BJ (cell line): ENCODE measurements around the gene NDRG4. TPM values are rescaled to one million over a fixed set of nuclear protein-coding genes. Genes with fewer than 3 reads are reported as not detected.

Experiments used
- CTCF ChIA-PET: fragments of 350-600 bp; formaldehyde crosslinking; extraction: SDS; loops from one replicate; lab custom pipeline; 2021; ENCODE audit warnings: antibody characterized with exemption, inconsistent platforms; lab: Yijun Ruan, JAX
- POLR2A ChIA-PET: fragments of 300-600 bp; sonication (Branson Sonifier 250); formaldehyde crosslinking; extraction: SDS; loops from one replicate; lab custom pipeline; 2021; ENCODE audit warnings: antibody characterized with exemption; lab: Charles Lee
- DNase-seq: peaks from one replicate; pipeline ENCODE4 v3.0.0-alpha.2; 2011; ENCODE audit warnings: low read depth
- H3K27me3 ChIP-seq: 2 replicates; pipeline ENCODE4 v1.6.0; 2011; ENCODE audit warnings: low read length; ENCODE audit not compliant: control insufficient read depth, insufficient read depth
- H3K36me3 ChIP-seq: 2 replicates; pipeline ENCODE4 v1.5.1; 2011; ENCODE audit warnings: low read length; ENCODE audit not compliant: control insufficient read depth, insufficient read depth
- H3K4me3 ChIP-seq: 2 replicates; pipeline ENCODE4 v1.5.1; 2011; ENCODE audit warnings: low read depth, mild to moderate bottlenecking, control low read depth, low read length
- polyA plus RNA-seq: library from polyadenylated mRNA; depleted of rRNA; stranded (reverse); fragments of >200 nt; gene quantifications from 2 replicates; pipeline ENCODE4 v1.2.3, GENCODE V29; 2011
- TF ChIP-seq, protein P1 (sequence below): IDR thresholded peaks from 2 replicates; pipeline ENCODE4 v1.5.1; 2011; ENCODE audit warnings: low read depth, mild to moderate bottlenecking, control low read depth, inconsistent platforms, low read length, moderate library complexity; ENCODE audit not compliant: insufficient read depth

Gene NDRG4
- polyA plus RNA-seq, 1 experiment, result 20.7 TPM

DNA sequence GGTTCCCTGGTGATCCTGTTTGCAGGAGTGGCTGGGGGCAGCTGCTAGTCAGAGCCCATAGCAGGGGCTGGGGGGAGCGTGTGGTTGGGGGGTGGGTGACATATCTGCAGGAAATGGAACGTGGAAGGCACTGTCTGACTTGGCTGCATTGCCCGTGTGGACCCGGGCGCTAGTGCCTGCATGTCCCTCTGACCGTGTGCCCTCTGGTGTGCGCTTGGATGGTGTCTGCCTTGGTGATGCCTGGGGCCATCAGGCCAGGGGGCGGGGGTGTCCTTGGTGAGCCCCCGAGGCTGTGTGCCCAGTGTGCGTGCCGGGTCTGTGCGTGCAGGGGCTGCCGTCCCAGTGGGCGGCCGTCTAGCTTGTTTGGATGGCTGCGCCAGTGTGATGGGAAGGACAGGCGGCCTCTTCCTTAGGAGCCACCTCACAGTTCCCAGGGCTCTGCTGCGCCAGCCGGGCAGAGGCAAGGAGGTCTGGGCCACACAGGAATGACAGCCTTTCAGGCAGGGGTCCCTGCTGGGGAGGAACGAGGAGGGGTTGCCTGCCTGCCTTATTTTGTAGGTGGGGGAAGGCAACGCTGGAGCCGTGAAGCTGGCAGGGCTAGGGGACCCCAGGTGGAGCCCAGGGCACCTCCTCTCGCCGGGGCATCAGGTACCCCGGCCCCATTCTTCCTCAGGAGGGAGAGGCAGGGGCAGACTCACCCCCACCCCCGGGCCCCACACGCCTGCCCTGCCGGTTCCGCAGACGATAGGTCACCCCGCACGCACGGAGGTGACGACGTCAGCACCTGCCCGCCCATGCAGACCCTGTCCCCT is 693 bp downstream of the NDRG4 start:
- no peak for DNase-seq
- H3K27me3 ChIP-seq, result no peaks in the 10 kb centered on the region
- POLR2A ChIA-PET, result interaction anchor here (0.6 to 0.7 kb wide), 2 partner anchors 159 to 306 kb away, joined by 3 to 10 read pairs; no protein-coding TSS in a partner anchor
- H3K4me3 ChIP-seq, result peak overlapping the region; percentile 46
- TF ChIP-seq, protein P1, sequence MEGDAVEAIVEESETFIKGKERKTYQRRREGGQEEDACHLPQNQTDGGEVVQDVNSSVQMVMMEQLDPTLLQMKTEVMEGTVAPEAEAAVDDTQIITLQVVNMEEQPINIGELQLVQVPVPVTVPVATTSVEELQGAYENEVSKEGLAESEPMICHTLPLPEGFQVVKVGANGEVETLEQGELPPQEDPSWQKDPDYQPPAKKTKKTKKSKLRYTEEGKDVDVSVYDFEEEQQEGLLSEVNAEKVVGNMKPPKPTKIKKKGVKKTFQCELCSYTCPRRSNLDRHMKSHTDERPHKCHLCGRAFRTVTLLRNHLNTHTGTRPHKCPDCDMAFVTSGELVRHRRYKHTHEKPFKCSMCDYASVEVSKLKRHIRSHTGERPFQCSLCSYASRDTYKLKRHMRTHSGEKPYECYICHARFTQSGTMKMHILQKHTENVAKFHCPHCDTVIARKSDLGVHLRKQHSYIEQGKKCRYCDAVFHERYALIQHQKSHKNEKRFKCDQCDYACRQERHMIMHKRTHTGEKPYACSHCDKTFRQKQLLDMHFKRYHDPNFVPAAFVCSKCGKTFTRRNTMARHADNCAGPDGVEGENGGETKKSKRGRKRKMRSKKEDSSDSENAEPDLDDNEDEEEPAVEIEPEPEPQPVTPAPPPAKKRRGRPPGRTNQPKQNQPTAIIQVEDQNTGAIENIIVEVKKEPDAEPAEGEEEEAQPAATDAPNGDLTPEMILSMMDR, result no peak
- CTCF ChIA-PET, result interaction anchor here (0.6 to 3.3 kb wide), 6 partner anchors 9 to 163 kb away, joined by 3 to 22 read pairs (median 6); no protein-coding TSS in a partner anchor
- H3K36me3 ChIP-seq, result peaks cover 3% of the 10 kb centered on the region; the same call in 1 of the 2 replicates

DNA sequence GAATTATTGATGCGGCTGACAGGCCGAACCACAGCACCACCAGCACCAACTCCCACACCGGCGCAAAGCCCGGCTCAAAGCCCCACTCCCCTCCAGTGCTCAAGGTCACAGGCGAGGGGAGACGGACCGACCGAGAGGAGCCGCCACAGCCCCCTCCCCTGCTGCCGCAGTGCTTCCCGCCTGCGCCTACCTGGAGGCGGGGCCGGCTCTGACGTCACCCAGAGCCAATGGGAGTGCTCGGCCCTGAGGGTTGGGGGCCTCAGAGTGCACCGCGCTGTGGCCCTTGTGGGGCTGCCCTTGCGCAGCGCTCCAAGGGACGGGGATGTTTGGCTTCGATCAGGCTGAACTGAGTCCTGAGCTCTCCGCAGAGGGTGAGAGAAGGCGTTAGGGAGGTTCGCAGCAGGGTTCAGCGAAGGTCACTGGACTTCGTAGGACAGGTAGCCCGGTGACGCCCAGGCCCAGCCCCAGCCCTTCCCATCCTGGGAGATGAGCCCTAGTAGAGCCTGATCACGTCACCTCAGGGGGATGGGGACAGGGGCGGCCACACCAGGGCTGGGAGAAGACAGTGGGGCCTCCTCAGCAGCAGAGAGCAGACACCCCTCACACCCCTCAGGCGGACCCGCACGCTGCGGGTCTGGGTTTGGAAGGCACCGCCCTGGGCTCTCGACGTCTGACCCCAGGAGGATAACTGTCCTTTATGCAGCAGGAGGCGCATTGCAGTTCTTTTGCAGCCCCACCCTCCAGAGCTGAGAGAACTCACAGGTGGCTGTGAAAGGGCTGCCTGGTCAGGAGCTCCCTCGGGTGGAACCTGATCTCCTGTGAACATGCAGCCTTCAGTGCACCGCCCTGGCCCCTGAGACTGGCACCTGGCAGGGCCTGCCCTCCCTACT is 1.5 kb downstream of the NDRG4 start:
- H3K4me3 ChIP-seq, result peak overlapping the region; percentile 46
- DNase-seq, result no peak
- POLR2A ChIA-PET, result no interaction called here

GRCh38 chr16:58502217-58502921 is 2.4 kb downstream of the NDRG4 start:
- Histone ChIP-seq H3K36me3 (peaks cover 4% of the 10 kb centered on the region; the same call in 1 of the 2 replicates), H3K27me3 (no peaks in the 10 kb centered on the region), H3K4me3 (no peak overlapping the region)
- ChIA-PET CTCF (interaction anchor here (0.7 to 3.3 kb wide), 3 partner anchors 9 to 166 kb away, joined by 3 to 15 read pairs (median 4); no protein-coding TSS in a partner anchor), POLR2A (no interaction called here)
- TF ChIP-seq, protein P1, result no peak
- no peak for DNase-seq

More for the DNA sequence above, 1.5 kb downstream of the NDRG4 start:
- CTCF ChIA-PET, result interaction anchor here (0.7 to 3.3 kb wide), 5 partner anchors 8 to 165 kb away, joined by 3 to 15 read pairs (median 4); no protein-coding TSS in a partner anchor
- TF ChIP-seq, protein P1, result no peak
- peaks cover 3% of the 10 kb centered on the region; the same call in 1 of the 2 replicates for H3K36me3 ChIP-seq
- H3K27me3 ChIP-seq, result no peaks in the 10 kb centered on the region

DNA sequence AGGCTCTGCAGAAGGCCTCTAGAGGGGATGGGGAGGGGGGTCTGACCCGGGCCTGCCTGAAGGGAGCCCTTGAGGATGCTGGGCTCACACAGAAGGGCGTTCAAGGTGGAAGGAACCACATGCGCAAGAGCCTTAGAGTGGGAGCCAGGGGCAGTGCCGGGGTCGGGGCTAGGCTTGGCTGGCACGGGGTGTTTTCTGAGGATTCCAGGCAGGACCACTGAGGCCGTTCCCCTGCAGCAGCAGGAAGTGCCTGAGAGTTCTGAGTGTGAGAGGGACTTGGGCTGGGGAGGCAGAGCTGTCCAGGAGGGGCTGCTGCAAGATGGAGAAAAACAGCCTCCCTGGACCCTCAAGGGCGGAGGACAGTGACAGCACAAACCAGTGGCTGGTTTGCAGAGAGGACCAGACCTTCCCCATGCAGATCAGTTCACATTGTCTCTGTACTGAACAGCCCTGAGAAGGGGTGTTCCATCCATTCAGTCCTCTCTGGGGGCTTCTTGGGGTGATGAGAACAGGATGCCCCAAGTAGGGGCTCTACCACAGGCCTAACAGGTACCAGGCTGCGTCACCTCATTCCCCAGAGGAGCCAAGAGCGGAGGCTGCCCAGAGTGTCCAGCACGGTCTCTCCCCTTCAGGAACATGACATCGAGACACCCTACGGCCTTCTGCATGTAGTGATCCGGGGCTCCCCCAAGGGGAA is 3.4 kb downstream of the NDRG4 start:
- ChIA-PET CTCF (interaction anchor here (1.2 kb wide), 1 partner anchor 157 kb away, joined by 4 read pairs; no protein-coding TSS in a partner anchor), POLR2A (no interaction called here)
- TF ChIP-seq, protein P1, result no peak
- Histone ChIP-seq H3K4me3 (no peak overlapping the region), H3K36me3 (peaks cover 4% of the 10 kb centered on the region; the same call in 1 of the 2 replicates), H3K27me3 (no peaks in the 10 kb centered on the region)
- no peak for DNase-seq
